HepG2 (cell line): ENCODE measurements around the gene CHST6. TPM values are rescaled to one million over a fixed set of nuclear protein-coding genes. Genes with fewer than 3 reads are reported as not detected.
A peak's percentile ranks its signal among the peaks of the same experiment; 100 is the strongest.

Experiments
- ATAD3A ChIP-seq: sonication (generic); formaldehyde crosslinking; IDR thresholded peaks from 2 replicates; pipeline ENCODE4 v1.4.0; 2020; ENCODE audit warnings: missing genetic modification reagents
- CHD2 ChIP-seq: IDR thresholded peaks from 2 replicates; pipeline ENCODE4 v1.6.1; 2011; ENCODE audit warnings: low read depth, low read length, improper control_type of control experiment
- JARID2 ChIP-seq: sonication (generic); formaldehyde crosslinking; IDR thresholded peaks from 2 replicates; pipeline ENCODE4 v1.8.1; 2023; ENCODE audit warnings: missing genetic modification reagents, inconsistent platforms; ENCODE audit not compliant: insufficient replicate concordance
- MATR3 ChIP-seq: sonication (generic); formaldehyde crosslinking; IDR thresholded peaks from 2 replicates; pipeline ENCODE4 v1.4.0; 2020; ENCODE audit warnings: missing genetic modification reagents
- SP2 ChIP-seq: sonication (generic); formaldehyde crosslinking; IDR thresholded peaks from 2 replicates; pipeline ENCODE4 v1.5.1; 2020; ENCODE audit warnings: mild to moderate bottlenecking, missing genetic modification reagents
- ZBTB20 ChIP-seq: sonication (generic); formaldehyde crosslinking; IDR thresholded peaks from 2 replicates; pipeline ENCODE4 v1.8.1; 2023; ENCODE audit warnings: missing genetic modification reagents, low read depth, mild to moderate bottlenecking, borderline replicate concordance
- ZNF251 ChIP-seq: sonication (generic); formaldehyde crosslinking; IDR thresholded peaks from 2 replicates; pipeline ENCODE4 v1.9.0; 2021; ENCODE audit warnings: mild to moderate bottlenecking, missing genetic modification reagents
- ZNF354B ChIP-seq: sonication (generic); formaldehyde crosslinking; IDR thresholded peaks from 2 replicates; pipeline ENCODE4 v1.8.0; 2022; ENCODE audit warnings: mild to moderate bottlenecking, missing genetic modification reagents
- ZNF441 ChIP-seq: sonication (generic); formaldehyde crosslinking; IDR thresholded peaks from 2 replicates; pipeline ENCODE4 v1.7.0; 2021; ENCODE audit warnings: missing genetic modification reagents, borderline replicate concordance
- ZNF713 ChIP-seq: sonication (generic); formaldehyde crosslinking; IDR thresholded peaks from 2 replicates; pipeline ENCODE4 v1.4.0; 2020; ENCODE audit warnings: mild to moderate bottlenecking, missing genetic modification reagents
- ZNF879 ChIP-seq: sonication (generic); formaldehyde crosslinking; IDR thresholded peaks from 2 replicates; pipeline ENCODE4 v1.8.1; 2023; ENCODE audit warnings: missing genetic modification reagents
- polyA plus RNA-seq, 8 experiments: library from polyadenylated mRNA; depleted of rRNA in 3 of 8; stranded (reverse) in 7 of 8; unstranded in 1 of 8; fragments of >200 nt; fragmentation: Illumina TruSeq in 4 of 8; extraction: Trizol in 4 of 8; gene quantifications; 2 replicates each; pipeline versions ENCODE4 v1.2.1 to v1.2.3, GENCODE V29; 2011 to 2016; ENCODE audit warnings: low read depth in 4 of 8, missing spikeins in 1 of 8, mixed read lengths in 1 of 8; ENCODE audit not compliant: insufficient read depth in 1 of 8
- total RNA-seq, 5 experiments: library from RNA; depleted of rRNA; stranded (reverse); fragments of >200 nt; fragmentation: Illumina TruSeq; extraction: Trizol; gene quantifications; 2 replicates each; pipeline ENCODE4 v1.2.3, GENCODE V29; 2016; ENCODE audit warnings: low read depth in 1 of 5
- TF ChIP-seq, protein P1 (sequence below): sonication (generic); formaldehyde crosslinking; conservative IDR thresholded peaks from 2 replicates; pipeline ENCODE4 v1.4.0; 2020; ENCODE audit warnings: missing genetic modification reagents
- TF ChIP-seq, protein P2 (sequence below): sonication (generic); formaldehyde crosslinking; IDR thresholded peaks from 2 replicates; pipeline ENCODE4 v1.4.0; 2020; ENCODE audit warnings: missing genetic modification reagents, borderline replicate concordance
- TF ChIP-seq, protein P3 (sequence below): sonication (generic); formaldehyde crosslinking; IDR thresholded peaks from 2 replicates; pipeline ENCODE4 v1.5.1; 2020; ENCODE audit warnings: mild to moderate bottlenecking, missing genetic modification reagents, borderline replicate concordance
- TF ChIP-seq, protein P4 (sequence below): sonication (generic); formaldehyde crosslinking; IDR thresholded peaks from 2 replicates; pipeline ENCODE4 v1.5.1; 2020; ENCODE audit warnings: missing genetic modification reagents, mild to moderate bottlenecking, borderline replicate concordance

The CHST6 gene
- total and polyA plus RNA-seq, 2 of the 13 experiments (the other 11 are each of a cell fraction or from before 2014, with no cell fraction given): 0.18 to 0.91 TPM

DNA sequence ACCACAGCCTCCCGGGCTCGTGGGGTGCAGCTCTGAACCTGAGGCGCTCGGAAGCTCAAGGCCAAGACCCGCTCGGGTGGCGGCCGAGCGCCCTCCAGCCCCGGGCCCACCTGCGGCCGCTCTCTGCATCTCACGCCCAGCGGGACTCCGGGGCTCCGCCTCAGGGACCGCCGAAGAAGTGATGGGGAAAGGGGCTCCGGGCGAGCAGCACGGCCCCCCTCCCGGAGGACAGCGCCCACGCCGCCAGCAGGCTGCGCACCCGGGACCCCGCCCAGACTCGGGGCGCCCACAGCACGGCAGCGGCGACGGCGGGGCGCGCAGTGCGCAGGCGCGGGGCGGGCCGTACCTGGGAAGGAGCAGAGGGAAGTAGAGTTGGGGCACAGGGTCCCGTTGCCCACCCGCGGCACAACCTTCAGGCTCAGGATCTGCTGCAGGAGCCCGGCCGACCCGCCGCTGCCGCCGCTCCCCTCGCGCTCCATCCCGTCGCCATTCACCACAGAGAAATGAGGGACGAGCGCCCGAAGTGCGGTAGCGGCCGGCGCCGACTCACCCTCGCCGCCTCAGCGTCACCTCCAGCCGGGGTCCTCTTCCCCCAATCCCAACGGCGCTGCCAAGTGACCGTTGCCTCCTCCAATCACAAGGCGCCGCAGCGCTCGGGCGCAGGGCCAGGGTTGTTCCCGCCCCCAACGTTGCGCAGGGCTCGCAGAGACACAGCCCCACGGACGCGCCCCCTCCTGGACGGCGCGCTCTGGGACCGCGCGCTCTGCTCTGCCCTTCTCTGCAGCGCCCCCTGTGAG lies 30.9 kb downstream of the CHST6 start, which contains the start of gene TMEM170A (continued):
- TF ChIP-seq, protein P1, sequence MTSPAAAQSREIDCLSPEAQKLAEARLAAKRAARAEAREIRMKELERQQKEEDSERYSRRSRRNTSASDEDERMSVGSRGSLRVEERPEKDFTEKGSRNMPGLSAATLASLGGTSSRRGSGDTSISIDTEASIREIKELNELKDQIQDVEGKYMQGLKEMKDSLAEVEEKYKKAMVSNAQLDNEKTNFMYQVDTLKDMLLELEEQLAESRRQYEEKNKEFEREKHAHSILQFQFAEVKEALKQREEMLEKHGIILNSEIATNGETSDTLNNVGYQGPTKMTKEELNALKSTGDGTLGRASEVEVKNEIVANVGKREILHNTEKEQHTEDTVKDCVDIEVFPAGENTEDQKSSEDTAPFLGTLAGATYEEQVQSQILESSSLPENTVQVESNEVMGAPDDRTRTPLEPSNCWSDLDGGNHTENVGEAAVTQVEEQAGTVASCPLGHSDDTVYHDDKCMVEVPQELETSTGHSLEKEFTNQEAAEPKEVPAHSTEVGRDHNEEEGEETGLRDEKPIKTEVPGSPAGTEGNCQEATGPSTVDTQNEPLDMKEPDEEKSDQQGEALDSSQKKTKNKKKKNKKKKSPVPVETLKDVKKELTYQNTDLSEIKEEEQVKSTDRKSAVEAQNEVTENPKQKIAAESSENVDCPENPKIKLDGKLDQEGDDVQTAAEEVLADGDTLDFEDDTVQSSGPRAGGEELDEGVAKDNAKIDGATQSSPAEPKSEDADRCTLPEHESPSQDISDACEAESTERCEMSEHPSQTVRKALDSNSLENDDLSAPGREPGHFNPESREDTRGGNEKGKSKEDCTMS (CRISPR knock-in tag): no peak
- TF ChIP-seq ATAD3A (0 out of 2 replicates have a peak, but pooled peaks have one; percentile 38), ZNF251 (peak; percentile 42; the same call in 1 of the 2 replicates), ZNF441 (CRISPR knock-in tag) (peak; percentile 82), ZNF879 (CRISPR knock-in tag) (peak; percentile 74; the same call in 1 of the 2 replicates), SP2 (CRISPR knock-in tag) (peak; percentile 96), CHD2 (peak; percentile 34; the same call in 1 of the 2 replicates), MATR3 (CRISPR knock-in tag) (no peak), ZNF713 (CRISPR knock-in tag) (no peak; the same call in 1 of the 2 replicates), ZNF354B (0 out of 2 replicates have a peak, but pooled peaks have one; percentile 44), JARID2 (peak; percentile 97), ZBTB20 (CRISPR knock-in tag) (no peak)
- TF ChIP-seq, protein P2, sequence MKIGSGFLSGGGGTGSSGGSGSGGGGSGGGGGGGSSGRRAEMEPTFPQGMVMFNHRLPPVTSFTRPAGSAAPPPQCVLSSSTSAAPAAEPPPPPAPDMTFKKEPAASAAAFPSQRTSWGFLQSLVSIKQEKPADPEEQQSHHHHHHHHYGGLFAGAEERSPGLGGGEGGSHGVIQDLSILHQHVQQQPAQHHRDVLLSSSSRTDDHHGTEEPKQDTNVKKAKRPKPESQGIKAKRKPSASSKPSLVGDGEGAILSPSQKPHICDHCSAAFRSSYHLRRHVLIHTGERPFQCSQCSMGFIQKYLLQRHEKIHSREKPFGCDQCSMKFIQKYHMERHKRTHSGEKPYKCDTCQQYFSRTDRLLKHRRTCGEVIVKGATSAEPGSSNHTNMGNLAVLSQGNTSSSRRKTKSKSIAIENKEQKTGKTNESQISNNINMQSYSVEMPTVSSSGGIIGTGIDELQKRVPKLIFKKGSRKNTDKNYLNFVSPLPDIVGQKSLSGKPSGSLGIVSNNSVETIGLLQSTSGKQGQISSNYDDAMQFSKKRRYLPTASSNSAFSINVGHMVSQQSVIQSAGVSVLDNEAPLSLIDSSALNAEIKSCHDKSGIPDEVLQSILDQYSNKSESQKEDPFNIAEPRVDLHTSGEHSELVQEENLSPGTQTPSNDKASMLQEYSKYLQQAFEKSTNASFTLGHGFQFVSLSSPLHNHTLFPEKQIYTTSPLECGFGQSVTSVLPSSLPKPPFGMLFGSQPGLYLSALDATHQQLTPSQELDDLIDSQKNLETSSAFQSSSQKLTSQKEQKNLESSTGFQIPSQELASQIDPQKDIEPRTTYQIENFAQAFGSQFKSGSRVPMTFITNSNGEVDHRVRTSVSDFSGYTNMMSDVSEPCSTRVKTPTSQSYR (CRISPR knock-in tag): peak; percentile 45; the same call in 1 of the 2 replicates
- TF ChIP-seq, protein P3, sequence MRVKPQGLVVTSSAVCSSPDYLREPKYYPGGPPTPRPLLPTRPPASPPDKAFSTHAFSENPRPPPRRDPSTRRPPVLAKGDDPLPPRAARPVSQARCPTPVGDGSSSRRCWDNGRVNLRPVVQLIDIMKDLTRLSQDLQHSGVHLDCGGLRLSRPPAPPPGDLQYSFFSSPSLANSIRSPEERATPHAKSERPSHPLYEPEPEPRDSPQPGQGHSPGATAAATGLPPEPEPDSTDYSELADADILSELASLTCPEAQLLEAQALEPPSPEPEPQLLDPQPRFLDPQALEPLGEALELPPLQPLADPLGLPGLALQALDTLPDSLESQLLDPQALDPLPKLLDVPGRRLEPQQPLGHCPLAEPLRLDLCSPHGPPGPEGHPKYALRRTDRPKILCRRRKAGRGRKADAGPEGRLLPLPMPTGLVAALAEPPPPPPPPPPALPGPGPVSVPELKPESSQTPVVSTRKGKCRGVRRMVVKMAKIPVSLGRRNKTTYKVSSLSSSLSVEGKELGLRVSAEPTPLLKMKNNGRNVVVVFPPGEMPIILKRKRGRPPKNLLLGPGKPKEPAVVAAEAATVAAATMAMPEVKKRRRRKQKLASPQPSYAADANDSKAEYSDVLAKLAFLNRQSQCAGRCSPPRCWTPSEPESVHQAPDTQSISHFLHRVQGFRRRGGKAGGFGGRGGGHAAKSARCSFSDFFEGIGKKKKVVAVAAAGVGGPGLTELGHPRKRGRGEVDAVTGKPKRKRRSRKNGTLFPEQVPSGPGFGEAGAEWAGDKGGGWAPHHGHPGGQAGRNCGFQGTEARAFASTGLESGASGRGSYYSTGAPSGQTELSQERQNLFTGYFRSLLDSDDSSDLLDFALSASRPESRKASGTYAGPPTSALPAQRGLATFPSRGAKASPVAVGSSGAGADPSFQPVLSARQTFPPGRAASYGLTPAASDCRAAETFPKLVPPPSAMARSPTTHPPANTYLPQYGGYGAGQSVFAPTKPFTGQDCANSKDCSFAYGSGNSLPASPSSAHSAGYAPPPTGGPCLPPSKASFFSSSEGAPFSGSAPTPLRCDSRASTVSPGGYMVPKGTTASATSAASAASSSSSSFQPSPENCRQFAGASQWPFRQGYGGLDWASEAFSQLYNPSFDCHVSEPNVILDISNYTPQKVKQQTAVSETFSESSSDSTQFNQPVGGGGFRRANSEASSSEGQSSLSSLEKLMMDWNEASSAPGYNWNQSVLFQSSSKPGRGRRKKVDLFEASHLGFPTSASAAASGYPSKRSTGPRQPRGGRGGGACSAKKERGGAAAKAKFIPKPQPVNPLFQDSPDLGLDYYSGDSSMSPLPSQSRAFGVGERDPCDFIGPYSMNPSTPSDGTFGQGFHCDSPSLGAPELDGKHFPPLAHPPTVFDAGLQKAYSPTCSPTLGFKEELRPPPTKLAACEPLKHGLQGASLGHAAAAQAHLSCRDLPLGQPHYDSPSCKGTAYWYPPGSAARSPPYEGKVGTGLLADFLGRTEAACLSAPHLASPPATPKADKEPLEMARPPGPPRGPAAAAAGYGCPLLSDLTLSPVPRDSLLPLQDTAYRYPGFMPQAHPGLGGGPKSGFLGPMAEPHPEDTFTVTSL (CRISPR knock-in tag): no peak
- TF ChIP-seq, protein P4, sequence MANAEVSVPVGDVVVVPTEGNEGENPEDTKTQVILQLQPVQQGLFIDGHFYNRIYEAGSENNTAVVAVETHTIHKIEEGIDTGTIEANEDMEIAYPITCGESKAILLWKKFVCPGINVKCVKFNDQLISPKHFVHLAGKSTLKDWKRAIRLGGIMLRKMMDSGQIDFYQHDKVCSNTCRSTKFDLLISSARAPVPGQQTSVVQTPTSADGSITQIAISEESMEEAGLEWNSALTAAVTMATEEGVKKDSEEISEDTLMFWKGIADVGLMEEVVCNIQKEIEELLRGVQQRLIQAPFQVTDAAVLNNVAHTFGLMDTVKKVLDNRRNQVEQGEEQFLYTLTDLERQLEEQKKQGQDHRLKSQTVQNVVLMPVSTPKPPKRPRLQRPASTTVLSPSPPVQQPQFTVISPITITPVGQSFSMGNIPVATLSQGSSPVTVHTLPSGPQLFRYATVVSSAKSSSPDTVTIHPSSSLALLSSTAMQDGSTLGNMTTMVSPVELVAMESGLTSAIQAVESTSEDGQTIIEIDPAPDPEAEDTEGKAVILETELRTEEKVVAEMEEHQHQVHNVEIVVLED: peak; percentile 96
